ENCODE results near the gene DAP. TPM values are rescaled to one million over a fixed set of nuclear protein-coding genes. Genes with fewer than 3 reads are reported as not detected.

Gene DAP
- total RNA-seq, 4 donors from 2014 or later: 66.1 to 130 (median 106) TPM

- WGBS, 2 donors: 19 to 24% methylated on average over 6 of the region's 6 CpGs
- H3K27me3 ChIP-seq: no peaks in the 10 kb centered on the region
- no peaks in the 10 kb centered on the region for H3K9me3 ChIP-seq
- H3K27ac ChIP-seq: peak overlapping the region; percentile 86 to 97 (median 91)
- intact Hi-C loops (cut with DNase I): no loop called here
- H3K36me3 ChIP-seq: no peaks in the 10 kb centered on the region
- H3K4me1 ChIP-seq: peaks cover 58 to 63% of the 10 kb centered on the region in 2 donors
- no peak overlapping the region for H3K4me3 ChIP-seq (replicated peaks in 1 of 3)
- TF ChIP-seq CTCF (IDR thresholded peaks at IDR 0.05) (peak; percentile 27 to 67 (median 50)), POLR2A (IDR thresholded peaks at IDR 0.05) (no peak)
- DNase-seq: peak; percentile 29 to 43
Observed at GRCh38 chr5:10701567-10702039, 59.4 kb downstream of the DAP start.

DNA sequence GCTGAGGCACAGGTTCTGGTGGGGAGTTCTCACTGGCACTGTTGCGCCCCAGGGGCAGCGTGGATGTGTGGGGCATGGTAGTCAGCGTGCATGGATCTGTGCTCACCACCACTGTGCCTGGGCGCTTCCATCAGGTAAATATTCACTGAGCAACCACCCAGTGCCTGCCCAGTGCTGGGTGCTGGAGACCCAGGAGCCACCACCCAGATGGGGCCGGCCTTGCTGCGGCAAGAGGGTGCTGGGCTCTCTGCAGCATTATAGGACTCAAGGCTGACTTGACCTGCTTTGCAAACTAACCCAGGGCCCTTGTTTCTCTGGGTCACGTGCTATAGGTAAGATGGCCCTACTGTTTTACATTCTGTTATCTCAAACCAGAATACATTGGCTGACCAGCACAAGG lies 60.5 kb downstream of the DAP start:
- Histone ChIP-seq H3K27ac (peak overlapping the region; percentile 86 to 97 (median 91)), H3K27me3 (no peaks in the 10 kb centered on the region), H3K4me1 (peaks cover 61 to 71% of the 10 kb centered on the region in 2 donors), H3K9me3 (no peaks in the 10 kb centered on the region), H3K36me3 (no peaks in the 10 kb centered on the region), H3K4me3 (replicated peaks in 1 of 3) (no peak overlapping the region)
- intact Hi-C loops (cut with DNase I): no loop called here
- TF ChIP-seq CTCF (IDR thresholded peaks at IDR 0.05): no peak
- no peak for TF ChIP-seq POLR2A (IDR thresholded peaks at IDR 0.05)
- no peak for DNase-seq
- WGBS, 2 donors: 92 to 94% methylated on average over 7 of the region's 7 CpGs

GRCh38 chr5:10699987-10700386 lies 61.0 kb downstream of the DAP start:
- Histone ChIP-seq H3K4me3 (replicated peaks in 1 of 3) (no peak overlapping the region), H3K27ac (peak overlapping the region; percentile 86 to 97 (median 91)), H3K9me3 (no peaks in the 10 kb centered on the region), H3K36me3 (no peaks in the 10 kb centered on the region), H3K4me1 (peaks cover 64 to 76% of the 10 kb centered on the region in 2 donors), H3K27me3 (no peaks in the 10 kb centered on the region)
- intact Hi-C loops (cut with DNase I): no loop called here
- DNase-seq: peak; percentile 45 to 49
- 33 to 52% methylated on average over 8 of the region's 8 CpGs for WGBS, 2 donors
- TF ChIP-seq POLR2A (IDR thresholded peaks at IDR 0.05) (peak in 1 of 2 donors; percentile 54), CTCF (IDR thresholded peaks at IDR 0.05) (no peak)

DNA sequence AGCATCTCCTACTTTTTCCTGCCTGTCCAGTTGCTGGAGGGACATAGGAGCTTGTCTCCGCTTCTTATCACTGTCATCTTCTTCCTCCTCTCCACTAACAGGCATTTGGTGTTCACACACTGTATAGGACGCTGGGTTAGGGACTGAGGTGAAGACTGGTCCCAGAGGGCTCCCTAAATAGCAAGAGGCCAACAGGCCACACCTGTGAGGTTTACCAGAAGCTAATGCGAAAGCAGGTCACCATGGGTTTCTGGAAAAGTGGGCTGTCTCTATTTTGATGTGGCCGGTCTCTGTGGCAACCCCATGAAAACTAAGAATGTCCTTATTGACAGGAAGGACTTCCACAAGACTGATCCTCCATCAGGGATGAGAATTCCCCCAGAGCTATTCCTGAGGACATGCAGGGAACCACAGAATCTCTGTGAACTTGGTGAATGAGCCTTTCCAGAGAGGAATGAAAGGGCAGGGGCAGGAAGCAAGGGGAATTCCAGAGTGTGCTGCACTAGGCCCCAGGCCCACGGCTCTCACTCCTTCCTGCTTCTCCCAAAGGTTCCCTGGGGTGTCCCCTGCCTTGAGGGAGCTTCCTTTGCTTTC lies 61.7 kb downstream of the DAP start:
- Histone ChIP-seq H3K36me3 (no peaks in the 10 kb centered on the region), H3K4me3 (replicated peaks in 1 of 3) (no peak overlapping the region), H3K4me1 (peaks cover 58 to 70% of the 10 kb centered on the region in 2 donors), H3K27ac (peak overlapping the region; percentile 66 to 97 (median 91)), H3K27me3 (no peaks in the 10 kb centered on the region), H3K9me3 (no peaks in the 10 kb centered on the region)
- intact Hi-C loops (cut with DNase I): no loop called here
- 77 to 86% methylated on average over 5 of the region's 5 CpGs for WGBS, 2 donors
- no peak for DNase-seq
- no peak for TF ChIP-seq CTCF (IDR thresholded peaks at IDR 0.05)
- TF ChIP-seq POLR2A (IDR thresholded peaks at IDR 0.05): no peak

DNA sequence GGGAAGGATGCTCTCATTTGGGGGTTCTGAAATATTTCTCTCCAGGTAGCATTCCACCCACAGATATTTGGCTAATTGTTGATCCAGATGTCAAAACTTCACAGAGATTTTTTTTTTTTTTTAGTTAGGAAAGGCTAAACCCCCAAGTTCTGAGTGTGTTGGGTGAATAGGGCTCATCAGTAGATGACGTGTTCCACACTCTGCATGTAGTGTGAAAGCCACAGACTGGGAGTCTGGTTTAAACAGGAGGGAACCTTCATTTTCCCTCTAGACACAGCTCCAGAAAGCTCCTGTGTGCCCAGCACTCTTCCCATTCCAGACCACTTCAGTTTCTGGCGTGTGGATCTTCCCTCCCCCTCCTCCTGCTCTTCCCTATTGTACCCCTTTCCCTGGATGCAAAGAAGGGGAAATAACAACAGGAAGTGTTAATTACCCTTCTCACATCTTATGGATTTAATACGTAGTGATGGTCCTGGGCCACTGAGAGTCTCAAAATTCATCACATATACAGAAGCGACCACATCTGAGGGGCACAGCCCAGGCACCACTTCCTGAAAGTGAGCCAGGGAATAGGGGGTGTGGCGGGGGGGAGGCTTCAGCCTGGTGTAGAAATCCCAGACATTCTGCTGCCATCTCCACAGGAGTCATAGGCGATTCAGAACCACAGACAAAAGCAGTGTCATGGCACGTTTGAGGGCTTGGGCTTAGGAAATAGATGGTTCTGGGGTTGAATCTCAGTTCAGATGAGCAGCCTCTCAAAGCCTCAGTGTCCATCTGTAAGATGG lies 65.1 kb downstream of the DAP start:
- H3K36me3 ChIP-seq: no peaks in the 10 kb centered on the region
- H3K4me1 ChIP-seq: peaks cover 26 to 41% of the 10 kb centered on the region in 2 donors
- TF ChIP-seq CTCF (IDR thresholded peaks at IDR 0.05): no peak
- no peak for TF ChIP-seq POLR2A (IDR thresholded peaks at IDR 0.05)
- no peak for DNase-seq
- H3K4me3 ChIP-seq (replicated peaks in 1 of 3): no peak overlapping the region
- H3K27me3 ChIP-seq: no peaks in the 10 kb centered on the region
- H3K9me3 ChIP-seq: no peaks in the 10 kb centered on the region
- 76 to 87% methylated on average over 7 of the region's 7 CpGs for WGBS, 2 donors
- H3K27ac ChIP-seq: peak overlapping the region in 2 of 3 donors; percentile 42 to 84
- intact Hi-C loops (cut with DNase I): no loop called here

Measured in thyroid gland (tissue), 4 donors.